ENCODE measurements around the gene TEKTIP1. TPM values are rescaled to one million over a fixed set of nuclear protein-coding genes. Genes with fewer than 3 reads are reported as not detected.

Gene TEKTIP1
- total and polyA plus RNA-seq, 9 of the 15 experiments (the other 6 are each of a cell fraction or from before 2014, with no cell fraction given) = 0.66 TPM; not detected in 8

- TF ChIP-seq ZNF655 (CRISPR knock-in tag; IDR thresholded peaks at IDR 0.05) (no peak), ZNF57 (CRISPR knock-in tag; IDR thresholded peaks at IDR 0.05) (no peak), ZBTB40 (IDR thresholded peaks at IDR 0.05) (0 out of 2 replicates have a peak, but pooled peaks have one; percentile 46), ZBTB40 (CRISPR knock-in tag; IDR thresholded peaks at IDR 0.05) (no peak), GTF3C2 (IDR thresholded peaks at IDR 0.05; ENCODE audit: borderline replicate concordance, extremely low read depth, insufficient read length) (no peak), MEF2A (IDR thresholded peaks at IDR 0.05; ENCODE audit: control insufficient read depth, low read depth, low read length) (no peak), ZNF282 (CRISPR knock-in tag; IDR thresholded peaks at IDR 0.05) (no peak), GABPB2 (CRISPR knock-in tag; conservative IDR thresholded peaks at IDR 0.05) (no peak), POLR2G (IDR thresholded peaks at IDR 0.05; ENCODE audit: low read depth, low read length) (peak; percentile 71), PYGO2 (tag; IDR thresholded peaks at IDR 0.05) (no peak), NR3C1 (CRISPR knock-in tag; IDR thresholded peaks at IDR 0.05) (no peak), BRCA1 (IDR thresholded peaks at IDR 0.05) (no peak), BRCA1 (CRISPR knock-in tag; IDR thresholded peaks at IDR 0.05) (no peak), KDM1A (IDR thresholded peaks at IDR 0.05) (no peak), TEAD1 (CRISPR knock-in tag; IDR thresholded peaks at IDR 0.05) (no peak)
Observed at GRCh38 chr19:3585301-3586126, 46.5 kb downstream of the TEKTIP1 start, which contains the start of gene GIPC3 (continued).

Measured in K562 (cell line).